HG03442 (cell line): ENCODE results near the gene DTL.

ENCODE experiments used
- ATAC-seq: cut with Tn5 transposase; IDR thresholded peaks from one replicate; pipeline ENCODE4 v1.9.1; 2021; ENCODE audit warnings: mild to moderate bottlenecking, moderate library complexity; ENCODE audit not compliant: unreplicated experiment

DTL gene

GRCh38 chr1:212121779-212122178 lies 86.2 kb downstream of the DTL start:
- ATAC-seq = no peak

DNA sequence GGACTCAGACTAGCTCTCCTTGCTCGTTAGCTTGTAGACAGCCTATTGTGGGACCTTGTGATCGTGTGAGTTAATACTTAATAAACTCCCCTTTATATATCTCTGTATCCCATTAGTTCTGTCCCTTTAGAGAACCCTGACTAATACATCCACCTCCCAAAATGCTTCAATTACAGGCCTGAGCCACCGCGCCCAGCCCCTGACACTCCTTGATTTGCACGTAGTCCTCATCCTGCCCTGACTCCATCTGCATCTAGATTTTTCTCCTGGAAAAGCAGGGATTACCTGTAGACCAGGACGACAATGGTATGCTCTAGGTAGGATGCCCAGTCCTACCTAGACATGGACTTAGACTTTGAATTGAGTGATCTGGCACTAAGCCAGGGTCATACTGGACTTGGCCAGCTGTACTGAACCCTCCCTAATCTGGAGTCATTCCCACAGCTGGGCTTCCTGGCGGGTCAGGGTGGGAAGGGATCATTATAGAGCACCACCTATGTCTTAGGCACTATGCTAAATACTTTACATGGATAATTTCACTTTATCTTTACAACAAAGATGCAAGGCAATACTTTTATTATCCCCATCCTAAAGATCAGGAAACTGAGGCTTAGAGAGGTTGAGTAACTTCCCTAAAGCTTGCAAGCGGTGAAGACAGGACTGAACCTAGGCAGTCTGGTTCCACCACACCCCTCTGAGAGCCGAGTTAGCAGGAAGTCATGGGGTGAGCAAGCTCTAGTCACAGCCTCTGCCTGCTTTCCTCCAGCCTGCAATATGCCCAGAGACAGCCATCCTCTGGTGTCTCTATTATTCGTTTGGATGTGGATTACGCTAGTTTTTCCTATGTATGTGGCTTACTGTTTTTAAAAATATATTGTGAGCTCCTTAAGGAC lies 89.4 kb downstream of the DTL start:
- ATAC-seq = no peak

DNA sequence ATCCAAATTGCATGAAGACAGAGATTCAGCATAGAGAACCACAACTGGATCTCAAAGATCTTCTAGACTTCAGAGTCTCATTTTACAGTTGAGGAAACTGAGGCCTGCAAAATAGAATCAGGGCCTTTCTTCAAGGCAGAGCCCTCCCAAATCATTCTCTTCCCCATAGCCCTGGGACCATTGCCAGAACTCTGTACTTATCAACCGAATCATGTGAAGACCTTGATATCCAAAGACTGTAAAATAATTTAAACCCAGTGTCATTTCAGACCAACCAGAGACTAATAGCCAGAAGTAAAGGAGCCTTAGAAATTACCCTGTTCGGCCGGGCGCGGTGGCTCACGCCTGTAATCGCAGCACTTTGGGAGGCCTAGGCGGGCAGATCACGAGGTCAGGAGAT lies 90.1 kb downstream of the DTL start:
- ATAC-seq = no peak

- no peak for ATAC-seq
Observed at GRCh38 chr1:212127221-212127620, 91.7 kb downstream of the DTL start.

DNA sequence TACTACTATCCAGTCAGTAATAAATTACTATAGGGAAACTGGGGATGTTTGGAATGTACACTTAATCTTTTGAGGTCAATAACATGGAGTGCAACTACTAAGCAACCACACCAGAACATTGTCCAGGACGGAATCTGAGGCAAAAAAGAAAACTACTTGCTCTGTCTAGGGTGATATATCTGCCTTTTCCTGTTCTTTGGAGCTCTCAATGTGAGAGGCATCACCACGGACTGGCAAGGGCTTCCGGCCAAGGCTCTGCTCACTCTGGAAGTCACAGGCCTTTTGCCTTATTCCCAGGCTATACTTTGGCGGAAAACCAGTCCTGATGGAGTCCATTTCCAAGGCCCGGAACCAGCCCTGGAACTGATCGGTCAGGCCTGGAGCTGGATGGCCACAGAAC lies 94.2 kb downstream of the DTL start:
- no peak for ATAC-seq

GRCh38 chr1:212132025-212132424 lies 96.5 kb downstream of the DTL start:
- no peak for ATAC-seq

DNA sequence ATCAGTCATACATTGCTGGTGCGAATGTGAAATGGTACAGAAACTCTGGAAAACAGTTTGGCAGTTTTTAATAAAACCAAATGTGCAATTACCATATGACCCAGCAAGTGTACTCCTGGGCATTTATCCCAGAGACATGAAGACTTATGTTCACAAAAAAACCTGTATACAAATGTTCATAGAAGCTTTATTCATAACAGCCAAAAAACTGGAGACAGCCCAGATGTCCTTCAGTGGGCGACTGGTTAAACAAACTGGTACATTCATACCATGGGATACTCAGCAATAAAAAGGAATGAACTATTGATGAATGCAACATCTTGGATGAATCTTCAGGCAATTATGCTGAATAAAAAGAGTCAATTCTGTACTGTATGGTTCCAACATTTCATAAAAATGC lies 97.8 kb downstream of the DTL start:
- no peak for ATAC-seq

DNA sequence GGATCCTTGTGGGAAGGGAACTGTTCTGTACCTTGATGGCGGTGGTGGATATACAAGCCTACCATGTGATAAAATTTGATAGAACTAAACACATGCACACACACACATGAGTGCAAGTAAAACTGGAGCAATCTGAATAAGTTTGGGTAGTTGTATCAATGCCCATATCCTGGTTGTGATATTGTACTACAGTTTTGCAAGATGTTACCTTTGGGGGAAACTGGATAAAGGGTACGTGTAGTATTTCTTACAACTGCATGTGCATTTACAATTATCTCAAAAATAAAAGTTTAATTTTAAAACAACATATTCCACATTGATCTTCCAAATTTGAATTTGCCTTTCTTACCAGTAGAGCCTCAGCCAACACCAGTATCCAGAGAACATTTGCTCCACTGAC lies 99.6 kb downstream of the DTL start:
- no peak for ATAC-seq

GRCh38 chr1:212137854-212138253 lies 102.3 kb downstream of the DTL start:
- no peak for ATAC-seq

DNA sequence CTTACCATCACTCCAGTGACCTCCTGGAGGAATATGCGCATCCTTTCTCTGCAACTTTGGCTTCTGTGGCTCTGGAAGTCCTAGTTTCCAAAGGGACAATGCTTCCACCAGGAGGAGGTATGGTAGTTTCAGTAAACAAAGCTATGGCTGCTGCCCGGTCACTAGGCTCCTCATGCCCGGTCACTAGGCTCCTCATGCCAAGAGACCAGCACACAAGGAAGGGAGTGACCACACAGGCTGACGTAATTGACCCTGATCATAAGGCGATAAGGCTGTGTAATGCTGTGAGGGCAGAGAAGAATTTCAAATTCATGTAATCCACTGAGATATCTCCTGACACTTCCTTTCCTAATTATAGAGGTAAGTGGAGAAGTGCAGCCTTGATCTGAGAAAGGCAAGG lies 102.9 kb downstream of the DTL start:
- ATAC-seq = no peak

DNA sequence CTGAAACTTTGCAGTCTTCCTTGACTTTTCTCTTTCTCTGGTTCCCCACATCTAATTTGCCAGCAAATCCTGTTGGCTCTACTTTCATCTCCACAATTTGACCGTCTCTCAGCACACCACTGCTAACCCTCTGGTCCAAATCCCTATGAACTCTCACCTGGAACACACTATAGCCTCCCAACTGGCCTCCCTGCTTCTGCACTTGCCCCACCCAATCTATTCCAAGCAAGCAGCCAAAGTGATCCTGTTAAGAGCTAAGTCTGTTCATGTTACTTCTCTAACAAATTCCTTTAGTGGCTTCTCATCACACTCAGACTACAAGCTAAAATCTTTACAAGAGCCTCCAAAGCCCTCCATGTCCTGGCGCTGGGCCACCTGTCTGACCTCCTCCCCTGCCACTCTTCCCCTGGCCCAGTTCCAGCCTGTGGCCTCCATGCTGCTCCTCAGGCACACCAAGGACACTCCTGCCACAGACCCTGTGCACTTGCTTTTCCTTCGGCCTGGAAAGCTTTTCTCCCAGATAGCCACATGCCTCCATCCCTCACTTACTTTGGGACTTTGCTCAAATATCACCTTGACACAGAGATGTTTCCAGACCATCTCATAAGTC lies 104.1 kb downstream of the DTL start:
- no peak for ATAC-seq

DNA sequence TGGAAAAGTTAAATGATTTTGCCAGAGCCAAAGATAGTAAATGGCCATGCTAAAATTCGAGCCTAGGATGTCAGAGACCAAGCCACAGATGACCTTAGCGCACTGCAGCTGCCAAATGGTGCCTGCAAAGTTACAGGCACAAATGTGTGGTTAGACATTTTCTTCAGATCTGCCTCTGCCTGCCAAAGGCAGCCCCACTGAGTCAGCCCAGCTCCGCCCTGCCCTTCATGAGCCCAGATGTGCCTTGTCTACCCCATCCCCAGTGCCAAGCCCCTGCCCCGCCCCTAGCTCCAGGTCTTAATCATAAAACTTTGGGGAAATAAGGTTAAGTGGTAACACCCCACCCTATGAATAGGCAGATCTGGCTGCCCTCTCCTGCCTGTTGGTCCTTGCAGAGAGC lies 105.9 kb downstream of the DTL start:
- no peak for ATAC-seq

- ATAC-seq = no peak
Observed at GRCh38 chr1:212142883-212143530, 107.5 kb downstream of the DTL start.

DNA sequence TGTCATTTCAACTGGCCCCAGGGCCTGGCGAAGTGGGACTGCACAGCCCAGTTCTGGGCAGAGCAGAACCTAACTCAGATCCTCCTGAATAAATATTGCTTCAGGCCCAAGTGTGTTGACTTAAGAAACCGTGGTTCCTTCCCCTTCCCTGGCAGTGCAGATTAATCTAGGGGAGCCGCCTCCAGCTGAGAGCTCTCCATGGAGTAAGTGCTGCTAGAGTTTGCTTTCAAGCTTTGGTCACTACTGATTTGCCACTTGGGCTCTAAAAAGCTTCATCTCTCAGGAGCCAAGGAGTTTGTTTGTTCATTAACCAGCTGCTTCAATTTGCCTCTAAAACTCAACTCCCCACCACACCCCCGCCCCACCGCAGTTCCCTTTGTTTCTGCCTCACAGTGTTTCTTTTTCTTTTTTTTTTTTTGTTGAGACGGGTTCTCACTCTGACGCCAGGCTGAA lies 112.1 kb downstream of the DTL start:
- ATAC-seq = no peak

DNA sequence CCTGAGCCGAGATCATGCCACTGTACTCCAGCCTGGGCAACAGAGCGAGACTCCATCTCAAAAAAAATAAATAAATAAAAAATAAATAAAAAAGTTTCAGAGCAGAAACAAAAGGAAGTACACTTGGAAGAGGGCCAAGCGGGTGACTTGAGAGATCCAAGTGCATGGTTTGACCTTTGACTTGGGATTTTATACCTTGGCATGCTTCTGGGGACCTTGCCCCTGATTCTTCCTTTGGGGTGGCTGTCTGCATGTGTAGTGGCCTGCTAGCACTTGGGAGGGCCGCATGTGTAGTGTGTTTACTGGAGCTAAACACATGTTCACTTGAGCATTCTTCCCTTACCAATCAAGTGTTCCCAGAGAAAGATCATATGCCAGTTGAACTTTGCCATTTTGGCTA lies 114.0 kb downstream of the DTL start:
- no peak for ATAC-seq

- ATAC-seq = no peak
Observed at GRCh38 chr1:212152308-212152693, 116.8 kb downstream of the DTL start.

DNA sequence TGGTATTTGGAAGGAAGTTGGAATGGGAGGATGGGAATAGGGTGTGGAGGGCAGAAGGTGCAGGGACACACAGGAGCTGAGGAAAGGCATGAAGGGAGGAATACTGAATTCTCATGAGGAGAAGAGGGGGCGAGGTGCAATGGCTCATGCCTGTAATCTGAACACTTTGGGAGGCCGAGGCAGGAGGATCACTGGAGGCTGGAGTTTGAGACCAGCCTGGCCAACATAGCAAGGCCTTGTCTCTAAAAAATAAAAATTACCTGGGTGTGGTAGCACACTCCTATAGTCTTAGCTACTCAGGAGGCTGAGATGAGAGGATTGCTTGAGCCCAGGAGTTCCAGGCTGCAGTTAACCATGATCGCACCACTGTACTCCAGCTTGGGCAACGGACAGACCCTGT lies 117.3 kb downstream of the DTL start:
- ATAC-seq = no peak

DNA sequence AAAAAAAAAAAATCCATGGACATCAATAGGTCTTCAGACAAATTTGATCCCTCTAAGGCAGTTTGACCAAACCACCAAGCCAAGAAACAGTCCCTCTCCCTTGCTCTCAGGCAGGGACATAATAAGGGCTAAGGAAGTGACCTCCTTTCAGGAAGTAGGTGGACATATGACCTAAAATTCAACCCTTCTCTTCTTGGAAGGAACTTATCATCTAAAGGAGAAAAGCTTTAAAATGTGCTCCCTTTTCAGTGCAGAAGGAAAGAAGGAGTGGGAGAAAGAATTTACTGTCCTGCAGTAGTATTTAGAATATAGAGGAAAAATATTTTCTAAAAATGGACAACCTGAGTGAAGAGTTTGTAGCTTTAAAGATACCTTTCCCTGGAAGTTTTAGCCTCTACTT lies 118.1 kb downstream of the DTL start:
- ATAC-seq = no peak
